B cell (primary cell): Measurements from ENCODE around the gene GEMIN7. TPM values are rescaled to one million over a fixed set of nuclear protein-coding genes. Genes with fewer than 3 reads are reported as not detected.
A peak's percentile ranks its signal among the peaks of the same experiment; 100 is the strongest.

ENCODE experiments used
- ATAC-seq: fragments of 200-7000 bp; cut with Tn5 transposase; one replicate; pipeline ENCODE4 v1.10.0; 2021; ENCODE audit warnings: low read depth, mild to moderate bottlenecking, moderate number of reproducible peaks, moderate library complexity
- CTCF ChIA-PET: fragments of 350-600 bp; sonication (Branson Sonifier 250); formaldehyde crosslinking; loops from one replicate; lab custom pipeline; 2021; ENCODE audit warnings: antibody characterized with exemption, inconsistent platforms; lab: Charles Lee
- POLR2A ChIA-PET: fragments of 350-600 bp; sonication (Branson Sonifier 250); formaldehyde crosslinking; loops from one replicate; lab custom pipeline; 2021; ENCODE audit warnings: antibody characterized with exemption; lab: Charles Lee
- DNase-seq: peaks from one replicate; pipeline ENCODE4 v3.0.0; 2013
- H2AFZ ChIP-seq: 2 replicates; pipeline ENCODE4 v1.6.1; 2012; ENCODE audit warnings: mild to moderate bottlenecking, low read depth, low read length; ENCODE audit not compliant: insufficient read depth, poor library complexity, severe bottlenecking
- H3K27ac ChIP-seq, 2 donors: 1 replicate in 1 of 2; 2 replicates in 1 of 2; pipeline ENCODE4 v1.5.1; 2012 to 2013; ENCODE audit warnings: low read length in 2 of 2, mild to moderate bottlenecking in 2 of 2, moderate library complexity in 1 of 2
- H3K27me3 ChIP-seq, 4 experiments: fragments of 200-600 bp in 1 of 4; sonication (generic) in 1 of 4; replicated peaks in 1 of 4; 1 replicate in 2 of 4; 2 replicates in 2 of 4; pipeline versions ENCODE4 v1.6.1 to v1.7.0; 2013 to 2016; ENCODE audit warnings: low read length in 3 of 4, mild to moderate bottlenecking in 2 of 4, mixed read lengths in 1 of 4, moderate library complexity in 1 of 4; ENCODE audit not compliant: insufficient read depth in 4 of 4, control insufficient read depth in 3 of 4; ENCODE audit errors: control extremely low read depth in 1 of 4
- H3K36me3 ChIP-seq, 2 experiments: replicated peaks in 1 of 2; 1 replicate in 1 of 2; 2 replicates in 1 of 2; pipeline versions ENCODE4 v1.6.1 to v1.7.1; 2013; ENCODE audit warnings: low read length in 1 of 2; ENCODE audit not compliant: insufficient read depth in 2 of 2, control insufficient read depth in 1 of 2; ENCODE audit errors: control extremely low read depth in 1 of 2, extremely low read depth in 1 of 2
- H3K4me1 ChIP-seq, 2 donors: fragments of 200-600 bp in 1 of 2; sonication (generic) in 1 of 2; 1 replicate in 1 of 2; 2 replicates in 1 of 2; pipeline versions ENCODE4 v1.5.1 to v1.6.1; 2013 to 2017; ENCODE audit warnings: low read length in 2 of 2; ENCODE audit not compliant: control insufficient read depth in 2 of 2, insufficient read depth in 2 of 2
- H3K4me2 ChIP-seq: replicated peaks from 2 replicates; pipeline ENCODE3; 2012; ENCODE audit warnings: mild to moderate bottlenecking, low read depth, low read length; ENCODE audit not compliant: poor library complexity, severe bottlenecking
- H3K4me3 ChIP-seq, 5 experiments: fragments of 200-600 bp in 1 of 5; sonication (generic) in 1 of 5; 1 replicate in 3 of 5; 2 replicates in 2 of 5; pipeline versions ENCODE4 v1.5.1 to v1.7.0; 2011 to 2016; ENCODE audit warnings: low read length in 4 of 5, mild to moderate bottlenecking in 4 of 5, low read depth in 2 of 5, control low read depth in 1 of 5, moderate library complexity in 1 of 5; ENCODE audit not compliant: insufficient read depth in 1 of 5; ENCODE audit errors: control extremely low read depth in 1 of 5, extremely low read depth in 1 of 5
- H3K79me2 ChIP-seq: fragments of 200-600 bp; sonication (generic); one replicate; pipeline ENCODE4 v1.6.0; 2016; ENCODE audit warnings: low read length; ENCODE audit not compliant: control insufficient read depth, insufficient read depth
- H3K9ac ChIP-seq: fragments of 200-600 bp; sonication (generic); 2 replicates; pipeline ENCODE4 v1.6.1; 2017; ENCODE audit warnings: mild to moderate bottlenecking, low read length, moderate library complexity
- H3K9me3 ChIP-seq, 3 donors: one replicate each; pipeline versions ENCODE4 v1.6.1 to v1.7.1; 2013; ENCODE audit warnings: low read length in 2 of 3; ENCODE audit not compliant: control insufficient read depth in 2 of 3, insufficient read depth in 1 of 3; ENCODE audit errors: control extremely low read depth in 1 of 3
- H4K20me1 ChIP-seq: 2 replicates; pipeline ENCODE4 v1.6.0; 2012; ENCODE audit warnings: mild to moderate bottlenecking, low read length; ENCODE audit not compliant: insufficient read depth, control insufficient read depth, poor library complexity, severe bottlenecking
- H3K27ac Mint-ChIP-seq: one replicate; pipeline ENCODE4 v1.8.0; 2021; ENCODE audit warnings: mixed read lengths
- H3K27me3 Mint-ChIP-seq: one replicate; pipeline ENCODE4 v1.8.0; 2021; ENCODE audit warnings: mixed read lengths
- H3K4me1 Mint-ChIP-seq: one replicate; pipeline ENCODE4 v1.8.0; 2021; ENCODE audit warnings: mixed read lengths
- H3K4me3 Mint-ChIP-seq: one replicate; pipeline ENCODE4 v1.8.0; 2021; ENCODE audit warnings: mixed read lengths
- H3K9me3 Mint-ChIP-seq: one replicate; pipeline ENCODE4 v1.8.0; 2022; ENCODE audit warnings: mixed read lengths; ENCODE audit not compliant: insufficient read depth
- CTCF ChIP-seq: fragments of 200-600 bp; IDR thresholded peaks from one replicate; pipeline ENCODE4 v1.8.0; 2022; ENCODE audit warnings: antibody characterized with exemption, mild to moderate bottlenecking
- EZH2 ChIP-seq: IDR thresholded peaks from 2 replicates; pipeline ENCODE4 v1.6.1; 2012; ENCODE audit warnings: borderline replicate concordance, low read depth, mild to moderate bottlenecking, moderate library complexity, low read length; ENCODE audit not compliant: insufficient read depth, poor library complexity, severe bottlenecking
- WGBS: methylation state at CpG from one replicate; pipeline ENCODE4 v1.1.5; 2013; ENCODE audit warnings: missing lambda C conversion rate; ENCODE audit not compliant: insufficient coverage; 5-methylcytosine and 5-hydroxymethylcytosine counted together
- intact Hi-C: fragments of 100-400 bp; cut with micrococcal nuclease; formaldehyde crosslinking; loops from one replicate; pipeline ENCODE4 v1.10.0; 2022
- polyA plus RNA-seq: library from polyadenylated mRNA; depleted of rRNA; stranded (reverse); fragments of >200 nt; gene quantifications from 2 replicates; pipeline ENCODE4 v1.2.3, GENCODE V29; 2012
- total RNA-seq, 2 donors: library from RNA; stranded (reverse); fragments of 120-200 nt in 1 of 2; gene quantifications; 1 replicate in 1 of 2; 2 replicates in 1 of 2; pipeline versions ENCODE4 v1.2.3 to v1.2.4, GENCODE V29; 2013 to 2022

GEMIN7 gene
- total and polyA plus RNA-seq, 2 donors (not counting 1 experiment from before 2014, with no cell fraction given): 43.0 to 89.4 TPM

GRCh38 chr19:45032421-45032820, 46.6 kb upstream of the GEMIN7 start:
- H2AFZ ChIP-seq: no peak overlapping the region
- no peak overlapping the region for H3K4me3 ChIP-seq
- H3K36me3 ChIP-seq: peaks cover 17 to 83% of the 10 kb centered on the region in 2 experiments
- no peak overlapping the region for H3K4me2 ChIP-seq
- intact Hi-C loops: no loop called here
- no peak overlapping the region for H3K27ac Mint-ChIP-seq
- TF ChIP-seq EZH2 (no peak), CTCF (no peak)
- DNase-seq: peak; percentile 33
- no peaks in the 10 kb centered on the region for H3K4me1 ChIP-seq
- ATAC-seq: no peak
- WGBS: 99% methylated on average over 18 of the region's 18 CpGs
- H3K27ac ChIP-seq: no peak overlapping the region
- H3K9me3 ChIP-seq: peaks cover 0 to 6% (median 0%) of the 10 kb centered on the region in 3 donors
- peaks cover 19% of the 10 kb centered on the region for H3K79me2 ChIP-seq
- no peak overlapping the region for H3K9ac ChIP-seq
- H3K27me3 Mint-ChIP-seq: no peaks in the 10 kb centered on the region
- H3K27me3 ChIP-seq: no peaks in the 10 kb centered on the region
- no peaks in the 10 kb centered on the region for H3K9me3 Mint-ChIP-seq
- ChIA-PET CTCF (interaction anchor here (0.8 to 0.9 kb wide), 2 partner anchors 10 to 19 kb away, joined by 3 read pairs; no protein-coding TSS in a partner anchor), POLR2A (no interaction called here)
- H3K4me1 Mint-ChIP-seq: no peaks in the 10 kb centered on the region
- H3K4me3 Mint-ChIP-seq: no peak overlapping the region
- H4K20me1 ChIP-seq: no peaks in the 10 kb centered on the region

- Histone ChIP-seq H2AFZ (no peak overlapping the region), H3K79me2 (peaks cover 38% of the 10 kb centered on the region), H3K9ac (no peak overlapping the region), H4K20me1 (peaks cover 18% of the 10 kb centered on the region), H3K4me3 (no peak overlapping the region), H3K36me3 (peaks cover 15 to 69% of the 10 kb centered on the region in 2 experiments), H3K27ac (no peak overlapping the region), H3K27me3 (no peaks in the 10 kb centered on the region), H3K9me3 (peaks cover 0 to 6% (median 0%) of the 10 kb centered on the region in 3 donors), H3K4me2 (no peak overlapping the region), H3K4me1 (peaks cover 14 to 21% of the 10 kb centered on the region in 2 donors)
- no peak for TF ChIP-seq CTCF
- no peak for TF ChIP-seq EZH2
- H3K27ac Mint-ChIP-seq: no peak overlapping the region
- POLR2A ChIA-PET: no interaction called here
- H3K4me1 Mint-ChIP-seq: peaks cover 21% of the 10 kb centered on the region
- no peak overlapping the region for H3K4me3 Mint-ChIP-seq
- CTCF ChIA-PET: no interaction called here
- intact Hi-C loops: loop anchor here (5.0 kb wide), 1 partner anchor 57 kb away; the partner anchor contains the start of gene PPP1R37
- H3K9me3 Mint-ChIP-seq: no peaks in the 10 kb centered on the region
- no peak for ATAC-seq
- WGBS: 100% methylated on average over 5 of the region's 6 CpGs
- no peaks in the 10 kb centered on the region for H3K27me3 Mint-ChIP-seq
- DNase-seq: no peak
Observed at GRCh38 chr19:45035755-45036154, 43.3 kb upstream of the GEMIN7 start.
